Activated T-cell treated with anti-CD3 and anti-CD28 coated beads for 24 hours (primary cell): ENCODE results near the gene CHPF2.

Source experiments
- DNase-seq: peaks from one replicate; pipeline ENCODE4 v3.0.0-alpha.2; 2020; ENCODE audit warnings: low read depth

CHPF2 gene

GRCh38 chr7:151206914-151207313 is 25.4 kb upstream of the CHPF2 start:
- DNase-seq: no peak

GRCh38 chr7:151207315-151207714 is 25.0 kb upstream of the CHPF2 start:
- DNase-seq: no peak

GRCh38 chr7:151207804-151208203 is 24.5 kb upstream of the CHPF2 start:
- no peak for DNase-seq

- no peak for DNase-seq
Measured at GRCh38 chr7:151208253-151208862, 23.9 kb upstream of the CHPF2 start.

- no peak for DNase-seq
Measured at GRCh38 chr7:151209588-151209987, 22.7 kb upstream of the CHPF2 start.

- DNase-seq: no peak
Measured at GRCh38 chr7:151210087-151210854, 22.0 kb upstream of the CHPF2 start, which contains the start of gene H2BK1. TSS of gene H2BK1 (minus strand) at chr7:151210488. CDS start at chr7:151210318, 170 bp downstream.

- no peak for DNase-seq
Measured at GRCh38 chr7:151211155-151211772, 21.0 kb upstream of the CHPF2 start.

- no peak for DNase-seq
Measured at GRCh38 chr7:151212626-151213025, 19.7 kb upstream of the CHPF2 start.

GRCh38 chr7:151213826-151214225 is 18.5 kb upstream of the CHPF2 start:
- DNase-seq: no peak

- no peak for DNase-seq
Measured at GRCh38 chr7:151215396-151215795, 16.9 kb upstream of the CHPF2 start.

GRCh38 chr7:151218170-151218569 is 14.1 kb upstream of the CHPF2 start:
- DNase-seq: no peak

GRCh38 chr7:151223728-151224127 is 8.6 kb upstream of the CHPF2 start:
- no peak for DNase-seq

GRCh38 chr7:151225948-151226510 is 6.3 kb upstream of the CHPF2 start:
- no peak for DNase-seq

GRCh38 chr7:151226560-151226874 is 5.8 kb upstream of the CHPF2 start:
- no peak for DNase-seq

- DNase-seq: peak; percentile 97
Measured at GRCh38 chr7:151226875-151227782, 5.2 kb upstream of the CHPF2 start, which contains the start of gene ABCF2. TSS of gene ABCF2 (minus strand) at chr7:151227205. CDS start at chr7:151226458, 747 bp downstream.

GRCh38 chr7:151228024-151228866 is 4.0 kb upstream of the CHPF2 start:
- no peak for DNase-seq

- DNase-seq: no peak
Measured at GRCh38 chr7:151229249-151229648, 3.0 kb upstream of the CHPF2 start.

- no peak for DNase-seq
Measured at GRCh38 chr7:151231080-151231479, 1.2 kb upstream of the CHPF2 start.

- peak; percentile 74 for DNase-seq
Measured at GRCh38 chr7:151232917-151233701, 826 bp downstream of the CHPF2 start.

- no peak for DNase-seq
Measured at GRCh38 chr7:151233804-151234203, 1.5 kb downstream of the CHPF2 start.
